ENCODE data around the gene SUMF1.
"Not testable (repeated sequence)": the region's sequence is repeated elsewhere in the genome, so short reads cannot be mapped to it uniquely, and the experiment has no call there.

GRCh38 chr3:4329806-4330205 lies 137.3 kb downstream of the SUMF1 start:
- not testable (repeated sequence) for TF ChIP-seq CTCF, POLR2A, POLR2AphosphoS5, EP300 (IDR thresholded peaks at IDR 0.05)

Measured in stomach (tissue), 4 donors.